Measurements from ENCODE around the gene FAM89B. TPM values are rescaled to one million over a fixed set of nuclear protein-coding genes. Genes with fewer than 3 reads are reported as not detected.
A peak's percentile ranks its signal among the peaks of the same experiment; 100 is the strongest.

FAM89B gene
- total RNA-seq, 1 donor from 2014 or later, result 21.6 TPM

GRCh38 chr11:65595543-65596281 lies 23.4 kb downstream of the FAM89B start, which contains the start of gene KCNK7:
Gene KCNK7, minus strand, starts transcription at chr11:65595800. Its CDS starts 28 bp downstream, at chr11:65595772.
- no peak for DNase-seq
- CTCF ChIA-PET, result interaction anchor here (1.3 to 3.7 kb wide), 2 partner anchors 24 to 55 kb away, joined by 3 to 48 read pairs; partner anchors contain the start of genes FAM89B and ZNRD2
- Mint-ChIP-seq H3K27ac (peak within 1 kb of the TSS; percentile 7), H3K4me1 (peaks cover 14% of the 10 kb centered on the region), H3K36me3 (ENCODE audit: low read depth) (peaks cover 30% of the 10 kb centered on the region), H3K4me3 (no peak within 1 kb of the TSS), H3K27me3 (no peaks in the 10 kb centered on the region), H3K9me3 (no peaks in the 10 kb centered on the region)
- TF ChIP-seq CTCF (IDR thresholded peaks at IDR 0.05), result no peak
- ATAC-seq (ENCODE audit: low read depth), result no peak
- intact Hi-C loops (cut with micrococcal nuclease), result no loop called here
- POLR2A ChIA-PET, result interaction anchor here (0.6 to 11.1 kb wide), 7 partner anchors 8 to 303 kb away, joined by 3 to 239 read pairs (median 6); partner anchors contain the start of gene EHBP1L1

DNA sequence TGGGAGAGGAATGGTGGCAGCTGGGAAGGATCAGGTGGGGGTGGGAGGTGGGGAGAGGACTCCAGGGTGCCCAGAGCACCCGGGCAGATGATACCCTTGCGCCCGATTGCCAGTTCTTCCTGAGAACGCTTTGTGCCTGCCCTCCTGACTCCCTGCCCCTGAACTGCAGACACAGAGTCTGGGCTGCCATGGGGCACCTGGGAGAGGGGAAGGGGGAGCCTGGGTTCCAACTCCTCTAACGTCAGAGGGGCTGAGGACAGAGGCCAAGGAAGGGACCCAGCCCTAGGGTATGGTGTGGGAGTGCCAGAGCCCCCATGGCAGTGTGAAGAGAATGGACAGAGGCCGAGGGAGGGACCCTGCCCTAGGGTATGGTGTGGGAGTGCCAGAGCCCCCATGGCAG lies 24.2 kb downstream of the FAM89B start:
- Mint-ChIP-seq H3K36me3 (ENCODE audit: low read depth) (peaks cover 33% of the 10 kb centered on the region), H3K27me3 (no peaks in the 10 kb centered on the region), H3K27ac (no peak overlapping the region), H3K4me3 (no peak overlapping the region), H3K4me1 (peaks cover 15% of the 10 kb centered on the region), H3K9me3 (no peaks in the 10 kb centered on the region)
- ChIA-PET CTCF (no interaction called here), POLR2A (interaction anchor here (0.8 to 2.0 kb wide), 4 partner anchors 9 to 56 kb away, joined by 3 to 6 read pairs (median 6); no protein-coding TSS in a partner anchor)
- ATAC-seq (ENCODE audit: low read depth) (no peak), DNase-seq (no peak)
- intact Hi-C loops (cut with micrococcal nuclease), result no loop called here
- no peak for TF ChIP-seq CTCF (IDR thresholded peaks at IDR 0.05)

GRCh38 chr11:65598258-65598699 lies 25.9 kb downstream of the FAM89B start:
- ATAC-seq (ENCODE audit: low read depth), result no peak

DNA sequence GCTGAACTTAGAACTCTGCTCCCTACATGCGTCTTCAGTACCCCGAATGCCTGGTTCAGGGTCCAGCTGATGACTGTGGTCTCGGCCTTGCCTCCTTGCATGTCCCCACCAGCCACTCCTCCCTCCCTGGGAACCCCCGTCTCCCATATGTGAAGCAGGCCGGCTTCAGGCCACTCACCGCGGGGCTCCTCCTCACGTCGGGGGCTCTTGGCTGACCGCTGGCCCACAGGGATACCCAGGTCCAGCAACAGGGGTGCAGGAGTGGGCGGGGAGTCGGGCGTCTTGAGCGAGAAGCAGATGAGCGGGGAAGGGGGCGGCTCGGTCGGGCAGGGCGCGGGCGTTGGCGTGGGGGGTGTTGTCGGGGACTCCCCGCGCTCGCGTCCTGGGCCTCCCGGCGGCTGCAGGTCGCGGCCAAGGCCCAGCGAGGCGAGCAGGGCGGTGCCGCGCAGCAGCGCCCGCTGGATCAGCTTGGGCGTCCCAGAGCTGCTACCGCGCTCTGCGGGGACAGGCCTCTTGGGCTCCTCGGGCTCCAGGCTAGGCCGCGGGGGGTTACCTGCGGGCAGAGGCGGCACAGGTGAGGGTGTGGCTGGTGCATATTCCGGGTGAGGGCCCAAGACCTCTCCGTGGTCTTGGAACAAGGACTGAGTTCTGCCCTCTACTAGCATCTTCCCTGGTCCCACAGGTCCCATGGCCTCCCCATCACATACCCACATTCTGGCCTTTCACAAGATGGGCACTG lies 27.0 kb downstream of the FAM89B start:
- Mint-ChIP-seq H3K9me3 (no peaks in the 10 kb centered on the region), H3K27me3 (no peaks in the 10 kb centered on the region), H3K4me1 (peaks cover 28% of the 10 kb centered on the region), H3K4me3 (no peak overlapping the region), H3K36me3 (ENCODE audit: low read depth) (peaks cover 46% of the 10 kb centered on the region), H3K27ac (no peak overlapping the region)
- intact Hi-C loops (cut with micrococcal nuclease), result no loop called here
- no peak for ATAC-seq (ENCODE audit: low read depth)
- DNase-seq, result no peak
- POLR2A ChIA-PET, result interaction anchor here (1.2 to 1.4 kb wide), 2 partner anchors 12 to 14 kb away, joined by 3 to 4 read pairs; partner anchors contain the start of gene MAP3K11
- CTCF ChIA-PET, result no interaction called here
- TF ChIP-seq CTCF (IDR thresholded peaks at IDR 0.05), result no peak

More at GRCh38 chr11:65598258-65598699, 25.9 kb downstream of the FAM89B start:
- H3K4me1 Mint-ChIP-seq, result peaks cover 26% of the 10 kb centered on the region
- intact Hi-C loops (cut with micrococcal nuclease), result no loop called here
- H3K27ac Mint-ChIP-seq, result no peak overlapping the region
- CTCF ChIA-PET, result no interaction called here
- H3K36me3 Mint-ChIP-seq (ENCODE audit: low read depth), result peaks cover 37% of the 10 kb centered on the region
- H3K9me3 Mint-ChIP-seq, result no peaks in the 10 kb centered on the region
- no peak for TF ChIP-seq CTCF (IDR thresholded peaks at IDR 0.05)
- POLR2A ChIA-PET, result interaction anchor here (0.7 to 1.4 kb wide), 4 partner anchors 10 to 63 kb away, joined by 3 to 4 read pairs (median 3); partner anchors contain the start of gene MAP3K11
- H3K4me3 Mint-ChIP-seq, result no peak overlapping the region
- no peak for DNase-seq
- H3K27me3 Mint-ChIP-seq, result no peaks in the 10 kb centered on the region

DNA sequence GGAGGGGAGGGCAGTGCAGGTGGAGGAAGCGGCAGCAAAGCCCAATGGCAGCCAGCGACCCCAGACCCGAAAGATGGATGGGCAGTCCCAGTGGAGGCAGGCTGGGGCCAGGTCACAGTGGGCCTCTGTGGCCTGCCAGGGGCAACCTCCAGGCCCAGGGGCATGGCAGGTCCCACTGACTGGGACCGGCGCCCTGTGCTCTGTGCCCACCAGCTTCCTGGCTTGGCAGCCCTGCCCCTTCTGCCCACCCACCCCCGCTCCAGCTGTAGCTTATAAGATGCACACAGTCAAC lies 27.6 kb downstream of the FAM89B start:
- intact Hi-C loops (cut with micrococcal nuclease), result no loop called here
- H3K27me3 Mint-ChIP-seq, result no peaks in the 10 kb centered on the region
- H3K27ac Mint-ChIP-seq, result no peak overlapping the region
- peaks cover 27% of the 10 kb centered on the region for H3K4me1 Mint-ChIP-seq
- no peak for DNase-seq
- peaks cover 51% of the 10 kb centered on the region for H3K36me3 Mint-ChIP-seq (ENCODE audit: low read depth)
- H3K9me3 Mint-ChIP-seq, result no peaks in the 10 kb centered on the region
- no peak for TF ChIP-seq CTCF (IDR thresholded peaks at IDR 0.05)
- no peak overlapping the region for H3K4me3 Mint-ChIP-seq
- no peak for ATAC-seq (ENCODE audit: low read depth)
- ChIA-PET POLR2A (interaction anchor here (1.2 kb wide), 1 partner anchor 12 kb away, joined by 3 read pairs; no protein-coding TSS in a partner anchor), CTCF (no interaction called here)
